Measurements from ENCODE around the gene ANKS1B. TPM values are rescaled to one million over a fixed set of nuclear protein-coding genes. Genes with fewer than 3 reads are reported as not detected.

The ANKS1B gene
- total RNA-seq, 1 donor from 2014 or later, result not detected

DNA sequence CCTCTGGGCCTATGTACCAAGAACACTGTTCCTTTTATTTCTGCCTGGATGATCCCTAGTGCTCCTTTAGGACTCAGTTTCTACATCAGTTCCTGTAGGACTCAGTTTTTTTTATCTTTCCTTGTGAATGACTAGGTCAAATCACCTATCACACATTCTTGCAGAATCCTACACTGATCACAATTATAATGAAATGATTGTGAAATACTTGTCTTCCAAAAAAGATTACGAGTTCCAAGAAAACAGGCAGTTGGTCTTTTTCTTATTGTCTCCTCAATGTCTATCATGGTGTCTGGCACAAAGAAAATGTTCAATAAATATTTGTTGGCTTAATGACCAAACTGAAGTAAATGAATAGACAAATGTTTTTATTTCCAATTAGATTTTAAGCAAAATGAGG is 432.7 kb downstream of the ANKS1B start:
- no peak for DNase-seq

DNA sequence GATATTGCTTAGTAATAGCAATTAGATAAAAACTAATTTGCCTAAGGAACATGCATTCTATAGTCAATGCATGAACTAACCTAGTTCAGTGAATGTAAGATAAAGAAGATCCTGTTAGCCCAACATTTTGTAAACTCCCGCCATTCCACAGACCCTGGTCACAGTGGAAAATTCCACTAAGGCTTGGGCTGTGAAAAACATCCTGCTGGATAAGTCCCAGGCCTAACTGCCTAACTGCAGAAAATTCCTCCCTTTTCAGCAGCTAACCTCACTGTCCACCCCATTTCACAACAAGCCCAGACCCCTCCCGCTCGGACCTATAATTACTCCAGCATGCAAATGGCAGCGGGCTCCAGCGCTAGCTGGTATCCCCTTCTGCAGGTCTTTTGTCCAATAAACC is 435.1 kb downstream of the ANKS1B start:
- DNase-seq, result no peak

DNA sequence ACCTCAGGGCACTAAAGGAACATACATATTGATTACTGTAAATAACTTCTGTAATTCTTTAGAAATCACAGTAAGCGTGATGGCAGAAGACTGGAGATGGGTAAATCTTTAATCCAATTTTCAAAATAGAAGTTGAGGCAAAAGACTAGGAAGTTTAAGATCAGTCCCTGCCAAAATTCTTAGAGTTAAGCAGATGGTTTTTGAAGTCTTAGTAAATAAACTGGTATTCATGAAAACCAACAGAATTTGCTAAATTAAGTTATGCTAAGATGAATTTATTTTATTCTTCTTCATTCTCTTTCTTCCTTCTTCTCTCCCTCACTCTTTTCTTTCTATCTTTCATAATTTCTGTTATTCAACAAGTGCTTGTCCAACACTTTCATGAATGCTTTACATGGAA is 435.5 kb downstream of the ANKS1B start:
- no peak for DNase-seq

DNA sequence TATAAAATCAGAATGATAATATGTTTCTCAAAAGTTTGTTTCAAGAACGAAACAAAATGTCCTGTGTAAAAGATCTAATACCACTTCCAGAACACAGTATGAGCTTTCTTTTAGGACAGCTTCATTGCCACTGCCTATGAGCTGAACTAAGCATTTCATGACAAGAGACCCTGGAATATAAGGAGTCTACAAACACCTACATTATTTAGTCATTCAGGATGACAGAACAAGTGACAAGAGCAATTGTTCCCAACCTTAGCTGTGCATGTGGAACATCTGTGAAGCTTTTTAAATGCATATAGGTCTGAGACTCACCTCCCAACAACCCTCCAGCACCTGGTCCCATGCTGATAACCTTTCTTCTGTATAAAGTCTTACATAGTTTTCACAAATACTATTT is 440.3 kb downstream of the ANKS1B start:
- no peak for DNase-seq

DNA sequence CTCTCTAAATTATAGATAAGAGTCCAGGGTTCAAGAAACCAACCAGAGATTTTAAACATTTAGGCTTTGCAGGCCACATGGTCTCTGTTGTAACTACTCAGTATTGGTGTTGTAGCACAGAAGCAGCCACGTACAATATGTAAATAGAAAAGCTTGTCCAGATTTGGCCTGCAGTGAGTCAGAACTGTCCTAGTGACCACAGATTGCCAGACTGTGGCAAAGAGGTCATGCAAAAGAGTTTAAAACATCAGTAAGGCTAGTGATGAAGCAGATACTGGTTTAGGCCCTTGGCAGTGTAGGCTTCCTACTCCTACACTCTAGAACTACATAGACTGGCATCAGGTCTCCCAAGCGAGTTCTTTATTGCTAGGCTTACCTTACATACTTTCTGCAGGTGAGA is 454.8 kb downstream of the ANKS1B start:
- DNase-seq, result no peak

DNA sequence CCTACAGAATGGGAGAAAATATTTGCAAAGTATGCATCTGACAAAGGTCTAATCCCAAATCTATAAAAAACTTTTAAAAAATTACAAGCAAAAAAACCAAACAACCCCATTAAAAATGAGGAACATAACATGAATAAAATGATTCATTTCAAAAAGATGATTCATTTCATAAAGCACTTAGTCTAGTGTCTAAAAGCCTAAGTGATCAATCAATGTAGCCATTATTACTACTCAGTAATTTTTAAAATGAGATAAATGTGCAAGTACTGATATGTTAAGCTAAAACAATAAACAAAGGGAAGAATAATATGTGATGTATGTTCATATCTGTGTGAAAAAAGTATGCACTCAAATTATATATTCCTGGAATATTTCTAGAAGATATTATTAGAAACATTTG is 456.3 kb downstream of the ANKS1B start:
- DNase-seq, result no peak

DNA sequence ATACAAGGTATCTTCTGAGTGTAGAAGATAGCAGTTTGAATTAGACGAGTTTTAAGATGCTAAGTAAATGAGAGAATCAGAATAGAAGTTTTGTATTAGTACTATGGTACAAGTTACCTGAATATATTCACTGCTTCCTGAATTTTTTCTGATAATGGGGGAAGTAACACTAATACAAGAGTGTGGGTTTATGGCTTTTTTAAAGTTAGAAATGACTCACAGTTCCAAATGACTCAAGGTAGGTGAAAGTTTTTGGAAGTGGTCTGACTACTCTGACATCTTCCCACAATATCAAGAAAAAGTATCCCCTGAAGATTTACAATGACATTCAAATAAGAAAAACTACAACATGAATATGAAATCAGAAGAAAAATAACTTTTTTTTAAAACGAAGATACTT is 460.9 kb downstream of the ANKS1B start:
- DNase-seq, result no peak

DNA sequence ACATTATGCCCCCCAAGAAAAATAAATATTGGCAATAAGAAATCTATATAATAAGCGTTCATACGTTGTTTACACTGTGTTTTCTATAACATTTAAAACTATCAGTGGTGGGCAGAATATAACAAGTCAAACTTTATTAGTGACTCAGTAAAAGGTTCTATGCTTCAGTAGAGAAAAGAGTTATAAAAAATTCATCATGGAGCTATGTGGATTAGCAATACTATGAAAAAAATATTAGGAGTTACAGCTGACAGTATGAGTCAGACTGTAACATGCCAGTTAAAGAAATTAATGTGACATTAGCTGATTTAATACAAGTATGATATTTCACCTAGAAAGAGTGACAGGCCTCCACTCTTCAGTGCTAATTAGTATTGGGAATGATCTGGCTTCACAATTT is 462.3 kb downstream of the ANKS1B start:
- DNase-seq, result no peak

DNA sequence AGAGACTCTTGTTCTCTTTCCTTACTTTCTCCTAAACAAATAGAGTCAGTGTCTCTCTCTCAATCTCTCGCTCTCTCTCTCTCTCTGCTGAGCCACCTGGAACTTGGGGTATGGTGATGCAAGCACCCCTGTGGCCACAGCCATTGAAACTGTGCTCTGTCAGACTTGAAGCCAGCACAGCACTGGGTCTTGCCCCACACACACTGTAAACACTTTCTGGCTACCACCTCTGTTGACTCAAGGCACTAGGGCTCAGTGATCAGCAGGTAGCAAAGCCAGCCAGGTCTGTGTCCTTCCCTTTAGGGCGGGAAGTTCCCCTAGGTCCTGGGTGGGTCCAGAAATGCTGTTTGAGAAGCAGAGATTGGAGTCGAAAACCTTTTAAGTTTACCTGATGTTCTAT is 463.1 kb downstream of the ANKS1B start:
- DNase-seq, result no peak

DNA sequence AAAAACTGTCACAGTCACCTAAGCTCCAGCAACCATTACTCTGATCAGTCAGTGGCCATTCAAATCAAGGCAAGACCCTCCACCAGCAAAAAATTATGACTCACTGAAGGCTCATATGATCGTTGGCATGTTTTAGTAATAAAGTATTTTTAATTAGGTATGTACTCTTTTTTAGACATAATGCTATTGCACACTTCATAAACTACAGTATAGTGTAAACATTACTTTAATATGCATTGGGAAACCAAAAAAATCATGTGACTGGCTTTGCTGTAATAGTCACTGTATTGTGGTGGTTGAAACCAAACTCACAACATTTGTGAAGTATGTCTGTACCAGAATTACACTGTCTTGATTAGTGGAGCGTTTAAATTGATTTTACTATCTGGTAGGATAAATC is 471.7 kb downstream of the ANKS1B start:
- DNase-seq, result no peak

DNA sequence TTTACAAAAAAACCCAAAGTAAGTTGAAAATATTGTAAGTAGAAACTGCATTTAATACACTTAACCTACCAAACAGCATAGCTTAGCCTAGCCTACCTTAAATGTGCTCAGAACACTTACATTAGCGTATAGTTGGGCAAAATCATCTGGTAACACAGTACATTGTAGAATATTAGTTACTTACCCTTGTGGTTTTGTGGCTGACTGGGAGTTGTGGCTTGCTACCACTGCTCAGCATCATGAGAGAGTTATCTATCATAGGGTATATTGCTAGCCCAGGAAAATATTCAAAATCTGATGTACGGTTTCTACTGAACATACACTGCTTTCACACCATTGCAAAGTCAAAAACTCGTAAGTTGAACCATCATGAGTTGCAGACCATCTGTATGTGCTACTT is 478.9 kb downstream of the ANKS1B start:
- DNase-seq, result no peak

DNA sequence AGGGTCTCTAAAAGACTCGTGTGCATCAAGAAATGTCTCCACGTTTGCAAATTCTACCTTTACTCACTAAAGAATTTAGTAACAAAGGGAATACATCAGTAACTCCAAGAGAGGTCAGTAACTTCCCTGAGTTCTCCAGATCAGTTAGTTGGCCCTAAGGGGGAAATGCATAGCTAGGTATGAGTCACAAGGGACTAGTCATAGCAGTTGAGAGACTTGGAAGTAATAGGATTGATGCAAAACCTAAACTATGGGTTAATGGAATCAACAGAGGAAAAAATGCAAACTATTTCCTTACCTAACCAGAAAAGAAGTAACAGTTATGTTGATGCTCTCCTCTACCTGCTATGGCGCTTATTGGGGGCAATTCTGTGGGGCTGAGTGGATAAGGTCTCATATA is 486.0 kb downstream of the ANKS1B start:
- DNase-seq, result no peak

DNA sequence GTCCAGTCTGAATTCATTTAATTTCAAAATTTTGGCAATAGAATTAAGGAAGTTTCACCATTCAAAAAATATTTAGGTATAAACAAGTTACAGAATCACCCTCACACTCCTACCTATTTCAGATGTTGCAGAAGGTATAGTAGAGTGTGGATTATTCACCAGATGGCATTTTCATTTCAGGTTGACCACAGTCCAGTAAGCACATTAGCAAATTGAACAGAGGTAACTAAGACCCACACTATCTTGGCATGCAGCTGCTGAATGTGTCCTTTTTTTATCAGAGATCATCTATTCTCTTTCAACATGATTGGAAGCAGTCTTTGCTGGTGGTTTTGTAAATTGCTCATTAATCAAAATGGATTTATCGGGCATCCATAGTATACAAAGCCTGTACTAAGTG is 488.9 kb downstream of the ANKS1B start:
- DNase-seq, result no peak

DNA sequence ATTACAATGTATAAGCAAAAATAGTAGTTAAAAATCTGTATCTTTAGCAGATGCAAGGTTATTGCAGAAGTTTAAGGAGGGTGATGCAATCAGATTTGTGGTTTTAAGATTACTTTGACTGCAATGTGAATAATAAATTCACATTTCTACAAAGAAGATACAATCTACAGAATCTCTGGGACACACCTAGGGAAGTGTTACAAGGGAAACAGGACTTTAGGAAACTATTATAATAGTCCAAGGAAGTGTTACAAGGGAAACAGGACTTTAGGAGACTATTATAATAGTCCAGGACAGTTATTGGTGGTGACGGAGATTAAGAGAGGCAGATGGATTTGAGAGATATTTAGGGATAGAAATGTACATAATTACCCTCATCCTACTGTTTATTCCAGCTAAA is 491.5 kb downstream of the ANKS1B start:
- no peak for DNase-seq

DNA sequence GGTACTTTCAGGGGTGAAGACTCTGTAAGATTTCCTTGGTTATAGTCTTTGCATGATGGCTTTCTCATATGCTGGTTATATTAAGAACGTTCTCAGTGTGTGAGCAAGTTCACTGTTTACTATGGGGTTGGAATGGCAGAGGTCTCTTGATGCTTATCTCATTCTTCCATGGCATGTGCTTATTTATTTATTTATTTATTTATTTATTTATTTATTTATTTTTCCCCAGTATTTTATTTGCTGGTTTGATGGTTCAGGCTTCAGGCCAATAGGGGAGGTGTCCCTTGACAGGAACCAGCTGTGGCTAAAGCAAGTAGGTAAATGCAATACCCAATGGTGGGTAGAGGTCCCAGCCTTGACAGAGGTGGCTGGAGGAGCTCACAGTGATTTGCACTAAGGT is 498.5 kb downstream of the ANKS1B start:
- no peak for DNase-seq

DNA sequence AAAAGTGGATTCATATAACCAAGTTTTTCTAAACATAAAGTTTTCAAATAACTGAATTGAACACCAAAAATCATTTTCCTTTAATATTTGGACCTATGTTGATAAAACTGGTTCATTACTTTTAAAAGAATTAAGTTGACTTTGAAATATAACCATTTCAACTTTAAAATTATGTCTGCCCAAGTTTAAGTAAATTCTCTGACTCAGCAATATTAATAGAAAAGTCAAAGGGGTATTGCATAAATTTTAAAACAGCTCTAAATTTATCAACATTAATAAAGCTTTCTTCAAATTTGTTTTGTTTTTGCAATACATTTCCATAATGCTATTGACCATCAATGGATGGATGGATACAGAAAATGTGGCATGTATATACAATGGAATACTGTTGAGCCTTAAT is 505.6 kb downstream of the ANKS1B start:
- no peak for DNase-seq

DNA sequence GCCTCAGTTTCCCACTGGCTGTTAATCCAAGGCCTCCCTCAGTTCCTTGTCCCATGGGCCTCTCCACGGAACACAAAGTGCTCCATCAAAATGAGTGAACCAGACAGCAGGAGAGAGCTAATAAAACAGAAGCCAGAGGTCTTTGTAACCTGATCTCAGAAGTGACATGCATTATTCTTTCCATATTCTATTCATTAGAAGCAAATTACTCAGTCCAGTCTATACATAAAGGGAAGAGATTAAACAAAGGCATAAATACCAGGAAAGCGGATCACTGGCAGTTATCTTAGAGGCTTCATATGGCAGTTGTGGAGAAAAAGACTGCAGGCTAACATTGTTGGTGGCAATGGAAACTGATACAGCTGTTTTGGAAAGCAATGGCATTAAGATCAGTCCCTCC is 507.8 kb downstream of the ANKS1B start:
- no peak for DNase-seq

DNA sequence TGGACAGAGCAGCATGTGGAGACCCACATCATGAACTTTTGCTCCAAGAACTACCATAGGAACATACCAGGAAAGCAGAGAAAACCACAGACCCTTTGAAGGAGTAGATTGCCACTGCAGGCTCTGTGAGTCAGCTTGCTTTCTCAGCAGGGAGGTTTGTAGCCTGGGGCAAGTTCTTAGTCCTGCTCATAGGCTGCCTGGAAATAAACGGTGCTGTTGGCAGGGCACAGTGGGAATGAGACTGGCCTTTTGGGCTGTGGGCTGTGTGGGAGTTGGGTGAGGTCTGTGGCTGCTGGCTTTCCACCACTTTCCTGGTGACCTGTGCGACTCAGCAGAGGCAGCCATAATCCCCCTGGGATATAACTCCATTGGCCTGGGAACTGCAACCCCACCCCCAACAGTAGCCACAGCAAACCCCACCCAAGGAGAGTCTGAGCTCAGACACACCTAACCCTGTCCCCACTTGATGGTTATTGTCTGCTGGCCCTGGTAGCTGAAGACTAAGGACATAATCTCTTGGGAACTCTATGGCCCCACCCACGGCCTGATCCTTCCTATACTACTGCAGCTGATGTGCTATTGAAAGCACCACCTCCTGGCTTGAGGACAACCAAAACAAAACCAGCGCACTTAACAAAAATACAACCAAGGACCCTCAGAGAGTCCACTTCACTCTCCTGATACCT is 529.2 kb downstream of the ANKS1B start:
- DNase-seq, result no peak

DNA sequence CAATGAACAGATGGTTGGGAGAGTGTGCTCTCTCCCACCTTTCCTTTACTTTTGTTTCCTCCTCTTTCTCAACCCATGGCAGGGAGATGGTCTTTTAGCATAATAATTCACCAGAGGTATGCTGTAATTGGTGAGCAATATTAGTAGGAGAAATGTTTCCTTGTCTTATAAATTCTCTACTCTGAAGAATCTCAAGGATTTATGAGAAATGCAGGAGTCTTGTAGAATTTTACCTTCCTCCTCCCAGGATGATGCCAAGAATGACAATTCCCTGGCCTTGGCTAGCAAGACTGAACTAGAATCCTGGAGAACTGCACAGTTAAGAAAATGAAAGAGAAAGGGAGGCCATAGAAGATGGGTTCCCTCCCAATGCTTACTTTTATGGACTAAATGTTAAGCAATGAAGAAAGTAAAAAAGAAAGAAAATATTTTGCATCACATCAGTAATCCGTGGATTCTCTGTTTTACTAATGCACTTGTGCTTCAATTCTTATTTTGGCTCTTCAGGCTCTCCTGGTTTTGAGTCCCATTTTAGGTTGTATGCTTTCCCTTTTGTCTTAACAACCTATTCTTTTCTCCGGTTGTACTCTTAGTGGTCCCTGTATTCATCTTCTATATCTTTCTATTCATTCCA is 530.1 kb downstream of the ANKS1B start:
- DNase-seq, result no peak

DNA sequence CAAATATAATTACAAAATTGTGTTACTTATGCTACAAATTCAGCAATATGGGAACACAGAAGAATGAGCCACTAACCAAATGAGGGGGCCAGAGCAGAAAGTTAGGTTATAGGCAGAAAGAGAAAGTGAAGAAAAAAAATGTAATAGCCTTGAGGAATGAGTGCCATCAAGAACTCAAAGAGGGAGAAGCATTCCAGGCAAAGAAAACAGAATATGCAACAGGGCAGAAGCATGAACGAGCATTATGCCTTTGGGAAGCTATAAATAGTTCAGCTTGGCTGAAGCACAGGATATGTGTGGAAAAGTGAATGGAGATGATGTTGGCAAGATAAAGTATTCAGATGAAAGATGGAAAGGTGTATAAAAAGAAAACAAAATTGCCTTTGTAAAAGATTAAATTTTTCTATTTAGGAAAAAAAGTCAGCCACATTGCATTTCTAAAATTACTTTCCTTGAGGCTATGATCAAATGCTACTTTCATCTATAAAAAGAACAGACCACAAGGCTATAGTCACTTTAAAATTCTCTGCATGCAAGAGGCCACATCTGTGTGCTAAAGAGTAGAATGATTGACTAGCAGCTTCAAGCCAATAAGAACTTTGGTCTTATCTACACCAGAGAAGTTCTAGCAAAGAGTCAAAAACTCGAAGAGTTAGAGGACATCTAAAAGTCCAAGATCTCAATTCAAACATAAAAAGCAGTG is 530.7 kb downstream of the ANKS1B start:
- DNase-seq, result no peak

DNA sequence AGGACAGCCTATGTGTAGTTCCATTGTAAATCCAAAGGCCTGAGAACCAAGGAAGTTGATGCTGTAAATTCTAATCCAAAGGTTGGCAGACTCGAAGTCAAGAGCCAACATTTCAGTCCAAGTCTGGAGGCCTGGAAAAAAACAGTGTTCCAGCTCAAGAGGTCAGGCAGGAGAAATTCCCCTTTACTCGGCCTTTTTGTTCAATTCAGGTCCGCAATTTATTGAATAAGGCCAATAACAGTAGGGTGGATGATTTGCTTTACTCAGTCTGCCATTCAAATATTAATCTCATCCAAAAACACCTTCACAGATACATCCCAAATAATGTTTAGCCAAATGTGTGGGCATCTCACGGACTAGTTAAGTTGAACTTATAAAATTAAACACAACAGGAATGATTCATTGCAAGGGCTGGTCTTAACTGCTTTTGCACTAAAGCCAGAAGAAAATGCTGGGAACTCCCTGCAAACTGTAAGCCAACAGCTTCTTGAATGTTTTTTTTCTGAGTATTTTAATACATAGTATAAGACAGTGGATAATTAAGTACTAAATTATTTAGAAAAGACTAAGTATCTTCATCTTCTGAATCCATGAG is 534.6 kb downstream of the ANKS1B start:
- no peak for DNase-seq

DNA sequence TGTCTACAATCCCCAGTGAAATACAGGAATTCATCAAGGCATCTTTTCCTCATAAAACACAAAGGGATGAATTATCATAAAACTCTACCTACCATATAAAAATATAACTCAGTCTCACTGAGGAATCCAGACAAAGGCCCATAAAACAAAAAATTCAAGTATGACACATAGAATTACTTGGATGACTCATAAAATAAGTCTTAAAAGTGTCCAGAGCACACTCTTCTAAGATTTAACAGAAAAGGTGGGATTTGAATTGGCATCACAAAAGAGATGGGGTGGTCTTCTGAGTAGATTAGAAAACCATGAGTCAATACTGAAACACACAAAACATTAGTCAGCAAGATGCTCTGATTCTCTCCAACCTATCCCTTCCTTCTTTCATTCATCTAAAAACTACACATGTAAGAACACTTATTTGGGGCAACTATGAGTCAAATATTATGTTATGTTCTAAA is 539.8 kb downstream of the ANKS1B start:
- no peak for DNase-seq

DNA sequence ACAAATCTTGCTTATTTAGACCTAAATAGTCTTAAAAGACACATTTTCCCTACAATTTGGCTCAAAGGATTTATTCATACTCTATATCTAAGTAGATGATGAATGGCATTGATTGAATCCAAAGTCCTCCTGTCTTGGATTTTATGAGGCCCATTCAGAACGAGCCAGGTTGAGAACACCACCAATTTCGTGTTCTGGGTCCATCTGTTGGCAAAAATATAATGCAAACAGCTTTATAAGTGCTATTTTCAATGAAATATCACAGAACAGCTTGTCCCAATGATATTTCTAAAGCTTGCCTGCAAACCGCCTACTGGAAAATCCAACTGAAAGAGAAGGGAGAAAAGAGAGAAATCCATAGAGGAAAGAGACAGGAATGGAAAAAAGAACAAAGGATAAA is 542.0 kb downstream of the ANKS1B start:
- no peak for DNase-seq

DNA sequence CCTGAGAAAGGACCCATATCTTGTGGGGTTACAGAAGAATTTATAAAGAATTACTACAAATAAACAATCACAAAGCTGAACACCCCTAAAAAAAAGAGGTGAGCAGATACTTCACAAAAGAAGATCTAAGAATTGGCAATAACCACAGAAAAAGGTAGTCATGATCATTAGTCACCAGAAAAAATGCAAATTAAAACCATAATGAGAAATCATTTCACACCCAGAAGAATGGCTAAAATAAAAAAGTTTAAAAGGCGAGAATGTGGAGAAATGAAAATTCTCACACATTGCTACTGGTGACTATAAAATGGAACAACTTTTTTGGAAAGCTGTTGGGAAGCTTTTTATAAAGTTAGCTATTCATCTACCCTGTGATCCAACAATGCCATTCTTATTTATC is 545.3 kb downstream of the ANKS1B start:
- DNase-seq, result no peak

All from dermis blood vessel endothelial cell (primary cell).